GM21528 (cell line): ENCODE results near the gene SETD7.

Experiments
- ATAC-seq: cut with Tn5 transposase; IDR thresholded peaks from one replicate; pipeline ENCODE4 v1.9.1; 2021; ENCODE audit warnings: mild to moderate bottlenecking, moderate library complexity; ENCODE audit not compliant: unreplicated experiment, low FRiP score

The SETD7 gene

DNA sequence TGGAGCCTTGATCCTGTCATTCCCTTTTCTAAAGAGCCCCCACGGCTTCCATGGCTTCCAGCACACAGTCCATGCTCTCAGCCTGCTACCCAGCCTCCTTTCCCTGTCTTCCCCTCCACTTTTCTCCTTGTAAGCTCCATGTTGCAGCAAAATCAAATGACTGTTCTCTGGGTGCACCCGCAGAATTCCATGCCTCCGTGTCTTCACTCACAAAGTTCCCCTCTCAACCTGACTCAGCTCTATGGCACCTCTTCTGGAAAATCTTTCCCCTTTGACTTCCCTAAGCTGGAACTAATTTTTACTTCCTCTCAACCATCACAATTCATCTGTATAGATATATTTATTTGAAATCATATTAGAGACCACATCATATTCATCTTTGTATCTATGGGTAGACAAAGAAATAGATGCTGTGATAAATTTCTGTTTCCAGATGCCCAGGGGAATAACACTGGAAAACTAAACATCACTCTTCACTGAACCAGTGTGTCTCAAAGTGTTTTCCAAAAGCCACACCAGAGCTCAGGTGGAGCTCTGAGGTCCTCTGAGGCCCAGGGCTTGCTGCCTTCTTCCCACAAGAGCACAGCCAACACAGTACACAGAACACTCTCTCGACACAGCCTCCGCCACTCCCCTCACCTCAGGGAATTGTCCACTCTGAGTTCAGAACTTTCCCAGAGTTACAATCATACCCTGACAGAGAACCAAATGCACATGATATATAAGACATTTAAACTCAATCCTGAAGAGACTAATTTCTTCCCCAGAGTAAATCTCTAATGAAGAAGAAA is 3.3 kb downstream of the SETD7 start:
- ATAC-seq: no peak

DNA sequence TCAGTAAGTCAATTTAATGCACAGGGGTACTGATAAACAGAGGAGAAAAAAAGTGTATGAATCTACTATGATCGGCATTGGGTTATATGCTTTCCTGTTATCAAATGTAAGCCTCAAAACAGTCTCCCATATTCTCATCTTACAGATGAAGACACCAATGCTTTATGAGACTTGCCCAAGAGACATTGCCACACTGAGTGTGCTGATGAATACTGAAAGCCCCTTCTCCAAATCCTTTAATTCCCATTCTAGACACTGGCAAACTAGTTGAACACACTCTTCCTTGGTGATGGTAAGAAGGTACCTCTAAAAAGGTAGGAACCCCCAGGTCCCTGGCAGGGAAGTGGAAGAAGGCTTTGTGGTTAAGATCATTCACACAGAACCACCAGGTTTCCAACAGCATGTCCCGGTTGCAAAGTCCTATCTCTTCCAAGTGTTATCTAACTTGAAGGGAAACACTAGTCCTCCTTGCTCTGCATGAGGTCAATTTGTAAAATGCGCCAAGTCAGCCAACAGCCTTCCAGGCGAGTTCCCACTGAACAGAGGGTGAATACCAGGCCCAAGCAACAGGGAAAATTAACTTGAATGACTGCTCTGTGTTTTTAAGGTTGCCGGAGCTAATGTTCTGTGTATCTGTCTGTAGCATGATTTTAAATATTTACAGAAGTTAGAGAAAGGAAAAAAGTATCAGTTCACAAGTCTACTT is 5.1 kb downstream of the SETD7 start:
- ATAC-seq: no peak

DNA sequence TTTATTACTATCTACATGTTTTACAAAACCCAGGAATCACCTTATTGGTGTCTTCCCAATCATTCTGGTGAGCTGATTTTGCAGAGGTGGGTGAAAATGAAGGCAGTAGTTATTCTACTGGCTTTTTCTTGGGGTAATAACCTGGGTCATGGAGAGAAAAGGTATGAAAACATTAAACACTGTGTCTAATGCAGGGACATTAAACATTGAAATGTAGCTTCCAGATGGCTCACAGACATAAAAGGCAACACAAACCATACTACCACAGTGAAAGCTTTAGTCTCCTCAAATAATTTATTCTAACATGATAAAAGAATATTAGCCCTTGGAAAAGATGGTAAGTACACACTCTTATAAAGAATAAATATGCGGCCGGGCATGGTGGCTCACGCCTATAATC is 8.0 kb downstream of the SETD7 start:
- no peak for ATAC-seq

DNA sequence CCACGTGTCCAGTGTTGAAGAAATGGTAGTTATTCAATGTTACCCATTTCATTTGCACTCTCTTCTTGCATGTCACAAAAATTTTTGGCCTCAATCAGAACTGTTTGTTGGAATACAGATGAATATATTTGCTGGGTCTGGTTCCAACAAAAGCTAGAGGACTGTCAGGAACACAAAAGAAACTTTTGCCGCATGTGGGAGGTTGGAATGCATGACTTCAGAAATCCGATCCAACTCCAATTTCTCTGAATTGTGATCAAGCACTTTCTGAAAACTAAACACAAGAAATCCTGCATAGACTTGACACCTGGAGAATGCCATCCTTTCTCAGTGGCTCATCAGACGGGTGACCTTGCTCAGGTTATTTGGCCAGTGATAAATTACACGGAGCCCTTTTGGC is 15.4 kb downstream of the SETD7 start:
- no peak for ATAC-seq

DNA sequence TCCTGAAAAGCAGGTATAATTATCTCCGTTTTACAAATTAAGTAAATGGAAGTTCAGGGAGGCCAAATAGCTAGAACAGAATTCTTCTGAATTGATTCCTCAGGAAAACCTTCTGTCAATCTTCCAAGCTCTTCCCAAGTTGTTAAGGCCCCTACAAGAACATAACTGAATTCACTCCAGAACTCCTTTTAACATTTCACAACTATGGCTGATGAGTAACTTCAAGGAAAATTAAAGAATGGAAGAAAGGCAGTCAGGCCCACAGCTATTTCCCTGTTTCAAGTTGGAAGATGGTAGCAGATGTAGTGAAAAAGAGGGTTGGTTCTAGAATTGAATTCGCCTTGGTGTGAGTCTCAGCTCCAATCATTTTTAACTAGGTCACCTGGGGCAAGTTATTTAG is 15.9 kb downstream of the SETD7 start:
- no peak for ATAC-seq

DNA sequence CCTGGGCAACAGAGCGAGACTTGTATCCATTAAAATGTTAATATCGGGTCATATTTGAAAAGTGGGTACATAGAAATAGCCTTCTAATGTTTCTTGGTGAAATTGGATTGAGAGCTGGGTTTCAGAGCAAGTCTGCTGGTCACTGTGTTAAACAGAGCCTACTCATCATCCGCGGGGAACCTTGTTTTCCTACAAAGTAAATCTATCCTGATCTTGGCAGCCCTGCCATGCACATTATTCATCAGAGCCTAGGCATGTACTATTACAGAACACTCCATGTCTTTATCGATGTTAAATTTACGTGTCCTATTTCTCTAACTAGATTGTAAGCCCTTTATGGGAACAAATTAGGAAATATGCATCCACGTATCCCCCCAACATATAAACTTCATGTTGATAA is 18.7 kb downstream of the SETD7 start:
- ATAC-seq: no peak

DNA sequence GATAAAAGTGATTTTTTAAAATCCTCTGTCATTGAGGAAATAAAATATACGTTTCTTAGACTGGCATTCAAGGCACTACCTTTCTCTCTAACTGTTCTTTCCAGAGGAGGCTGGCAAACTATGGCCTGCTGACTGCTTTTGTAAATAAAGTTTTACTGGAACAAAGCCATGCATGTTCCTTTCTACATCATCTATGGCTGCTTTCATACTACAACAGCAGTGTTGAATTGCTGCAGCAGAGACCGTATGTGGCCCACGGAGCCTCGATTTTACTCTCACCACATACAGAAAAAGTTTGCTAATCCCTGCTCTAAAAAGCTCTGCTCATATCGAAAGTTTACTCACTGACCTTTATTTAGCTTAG is 20.2 kb downstream of the SETD7 start:
- no peak for ATAC-seq

DNA sequence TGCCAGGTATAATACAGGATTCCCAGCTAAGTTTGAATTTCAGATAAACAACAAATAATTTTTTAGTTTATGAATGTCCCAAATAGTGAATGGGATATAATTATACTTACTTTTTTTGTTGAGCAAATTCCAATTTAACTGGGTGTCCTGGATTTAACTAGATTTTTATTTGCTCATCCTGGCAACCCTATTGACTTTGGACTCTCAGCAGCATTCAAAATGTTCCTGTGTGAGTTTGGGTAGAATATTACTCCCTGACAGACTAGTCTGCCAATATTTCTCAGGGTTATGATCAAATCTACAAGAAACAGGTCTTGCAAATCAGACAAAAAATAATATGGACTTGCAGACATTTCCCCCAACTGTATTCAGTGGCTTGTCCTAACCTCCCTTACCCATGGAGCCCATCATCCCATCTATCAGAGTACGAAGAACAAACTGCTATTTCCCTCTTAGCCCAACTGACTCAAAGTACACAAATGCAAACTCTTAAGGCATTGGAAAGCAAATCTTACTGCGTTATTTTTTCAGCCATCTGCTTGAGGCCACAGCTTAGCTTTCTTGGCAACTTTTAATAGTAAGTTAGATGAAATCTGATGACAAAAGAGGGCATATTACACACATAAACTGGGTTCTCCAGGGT is 20.7 kb downstream of the SETD7 start:
- ATAC-seq: no peak

DNA sequence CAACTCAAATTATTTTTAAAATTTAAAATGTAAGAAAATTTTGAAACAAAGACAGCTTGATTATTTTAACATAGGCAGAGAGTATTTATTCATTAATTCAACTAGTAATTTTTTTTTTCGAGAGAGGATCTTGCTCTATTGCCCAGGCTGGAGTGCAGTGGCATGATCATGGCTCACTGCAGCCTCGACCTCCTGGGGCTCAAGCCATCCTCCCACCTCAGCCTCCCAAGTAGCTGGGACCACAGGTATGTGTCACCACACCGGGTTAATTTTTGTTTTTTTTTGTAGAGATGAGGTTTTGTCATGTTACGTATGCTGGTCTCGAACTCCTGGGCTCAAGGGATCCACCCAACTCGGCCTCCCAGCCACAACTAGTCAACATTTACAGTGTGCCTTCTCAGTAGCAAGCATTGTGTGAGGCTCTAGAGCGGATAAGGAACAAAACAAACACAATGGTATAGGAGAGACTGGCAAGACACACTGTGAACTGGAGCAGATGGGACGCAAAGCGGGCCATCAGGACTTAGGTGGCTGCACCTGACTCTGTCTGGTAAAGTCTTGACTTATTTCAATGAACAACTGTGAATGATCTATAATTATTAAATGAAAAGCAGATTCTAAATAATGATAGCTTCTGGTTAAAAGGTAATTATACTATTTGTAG is 21.6 kb downstream of the SETD7 start:
- no peak for ATAC-seq

DNA sequence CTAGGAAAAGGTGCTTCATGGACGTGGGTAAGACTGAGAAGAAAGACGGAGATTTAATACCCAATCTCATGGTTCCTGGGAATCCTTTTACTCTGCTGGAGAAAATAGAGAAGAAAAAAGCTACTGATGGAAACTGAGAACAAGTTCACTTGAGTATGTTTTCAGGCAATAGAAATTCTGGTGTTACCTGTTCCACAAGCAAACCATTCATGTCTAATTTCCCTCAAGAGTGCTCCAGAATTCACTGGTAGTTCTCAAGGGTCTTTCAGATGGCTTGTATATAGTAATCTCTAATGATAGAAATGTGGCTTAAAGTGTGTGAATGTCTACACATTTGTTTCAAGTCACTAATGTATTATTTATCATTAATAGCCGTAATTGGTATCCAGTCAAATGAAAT is 22.5 kb downstream of the SETD7 start:
- ATAC-seq: no peak

DNA sequence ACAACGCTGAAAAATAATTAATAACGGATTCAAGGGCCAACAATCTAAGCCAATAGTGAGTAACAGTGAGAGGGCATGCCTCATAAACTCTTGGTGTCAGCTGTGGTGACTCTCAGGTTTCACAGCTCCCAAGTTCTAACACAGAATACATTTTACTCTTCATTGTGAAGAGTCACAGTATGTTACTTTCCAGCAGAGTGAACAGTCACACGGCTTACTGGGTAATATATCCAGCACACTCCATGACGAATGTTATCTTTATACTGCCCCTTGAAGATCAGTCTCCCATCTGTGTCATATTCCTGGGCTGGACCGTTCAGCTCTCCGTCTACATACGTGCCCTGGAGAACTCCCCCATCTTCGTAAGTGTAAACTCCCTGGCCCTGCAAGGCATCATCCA is 23.1 kb downstream of the SETD7 start:
- no peak for ATAC-seq

DNA sequence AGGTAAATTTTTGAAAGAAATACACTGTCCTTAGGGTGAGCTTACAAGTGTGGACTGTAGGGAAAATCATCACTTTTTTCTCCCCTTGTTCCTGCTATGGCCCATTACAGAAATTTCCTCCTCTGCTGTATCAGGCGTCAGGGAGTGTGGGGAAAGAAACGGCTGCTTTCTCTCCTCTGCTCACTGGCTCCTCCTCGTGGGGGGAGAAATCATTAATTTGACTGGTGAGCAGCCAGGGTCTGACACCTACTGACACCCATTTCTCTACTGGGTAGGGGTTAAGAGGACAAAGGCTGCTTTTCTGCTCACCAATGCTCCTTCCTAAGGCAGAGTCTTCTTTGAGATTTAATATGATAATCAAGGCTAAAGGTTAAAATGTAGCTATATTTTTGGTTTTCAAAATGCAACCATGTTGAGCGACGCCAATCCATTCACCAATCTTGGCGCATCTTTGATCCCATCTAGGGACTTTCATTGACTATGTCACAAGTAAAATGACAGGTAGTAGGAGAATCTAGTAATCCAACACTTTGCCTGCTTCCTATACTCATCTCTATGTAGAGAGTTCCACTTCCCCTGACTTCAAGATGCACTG is 25.1 kb downstream of the SETD7 start:
- ATAC-seq: no peak

DNA sequence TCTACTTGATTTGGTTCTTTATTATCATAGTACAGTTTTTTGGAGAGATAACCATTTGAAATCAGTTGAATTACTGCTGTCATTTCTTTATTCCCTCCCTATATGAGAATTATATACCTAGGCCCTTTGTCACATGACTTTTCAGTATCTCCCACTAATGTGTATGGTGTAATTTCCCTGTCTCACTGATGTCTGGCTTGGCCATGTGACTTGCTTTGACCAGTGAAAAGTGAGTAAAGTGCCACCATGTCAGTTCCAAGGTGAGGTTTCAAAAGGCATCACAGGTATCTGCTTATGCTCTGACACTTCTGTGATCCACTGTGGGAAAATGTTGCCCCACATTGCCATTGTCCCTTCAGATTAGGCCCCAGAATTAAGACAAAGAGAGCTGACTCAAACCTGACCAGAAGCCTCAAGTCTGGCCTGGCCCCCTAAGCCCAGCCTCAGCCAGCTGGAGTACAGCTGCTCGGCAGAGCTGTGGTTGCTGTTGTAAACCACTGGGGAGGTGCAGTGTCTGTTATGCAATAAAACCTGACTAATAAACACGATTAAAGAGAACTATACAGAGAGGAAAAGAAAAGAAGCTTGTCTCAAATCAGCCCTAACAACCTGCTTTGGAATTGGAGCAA is 27.5 kb downstream of the SETD7 start:
- ATAC-seq: peak; percentile 74

DNA sequence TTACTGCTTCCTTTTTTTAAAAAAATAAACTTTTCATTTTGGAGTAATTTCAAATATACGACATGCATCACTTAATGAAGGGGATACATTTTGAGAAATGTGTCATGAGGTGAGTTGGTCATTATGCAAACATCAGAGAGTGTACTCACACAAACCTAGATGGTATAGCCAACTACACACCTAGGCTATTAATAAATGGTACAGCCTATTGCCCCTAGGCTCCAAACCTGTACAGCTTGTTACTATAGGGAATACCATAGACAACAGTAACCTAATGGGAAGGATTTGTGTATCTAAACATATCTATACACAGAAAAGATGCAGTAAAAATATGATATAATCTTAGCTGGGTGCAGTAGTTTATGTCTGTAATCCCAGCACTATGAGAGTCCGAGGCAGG is 29.1 kb downstream of the SETD7 start:
- no peak for ATAC-seq

DNA sequence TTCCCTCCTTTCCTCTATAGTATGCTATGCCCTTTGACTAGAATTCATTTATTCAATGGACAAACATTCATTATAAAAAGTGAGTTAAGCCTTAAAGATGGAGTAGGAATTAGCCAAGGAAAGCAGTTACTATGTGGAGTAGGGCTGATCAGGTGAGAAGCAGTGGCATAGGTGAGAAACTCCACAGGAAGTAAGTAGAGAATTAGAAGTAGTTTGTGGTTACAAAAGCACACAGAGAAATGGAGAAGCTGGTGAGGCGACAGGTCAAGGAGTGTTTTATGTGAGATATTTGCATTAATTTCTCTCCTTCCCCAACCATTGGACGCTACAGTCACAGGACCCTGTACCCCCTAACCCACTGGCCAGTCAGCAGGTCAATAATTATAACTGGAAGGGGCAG is 30.6 kb downstream of the SETD7 start:
- peak; percentile 51 for ATAC-seq

DNA sequence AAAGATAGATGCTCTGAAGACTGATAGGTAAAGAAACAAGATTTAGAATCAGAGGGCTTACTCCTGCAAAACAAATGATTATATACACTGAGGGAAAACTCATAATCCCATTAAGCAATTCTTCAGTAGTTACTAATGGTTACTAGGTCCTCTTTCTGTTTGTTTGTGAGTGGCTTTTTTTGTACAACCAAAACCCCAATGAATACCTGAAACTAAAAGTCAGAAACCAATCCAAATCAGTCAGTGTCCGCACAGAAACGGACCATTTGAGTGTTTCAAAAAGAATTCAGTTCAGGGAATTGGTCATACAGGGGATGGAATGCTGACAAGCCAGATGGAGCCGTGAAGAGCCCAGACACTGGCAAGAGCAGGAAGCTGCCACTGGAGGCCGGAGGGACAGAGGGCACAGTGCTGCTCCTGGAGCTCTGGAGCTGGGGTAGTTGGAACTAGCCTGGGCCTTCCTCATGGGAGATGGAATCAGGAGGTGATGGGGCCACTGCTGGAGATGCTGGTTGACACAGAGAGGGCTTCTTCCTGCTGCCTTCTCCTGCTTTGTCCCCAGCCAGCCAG is 31.9 kb downstream of the SETD7 start:
- no peak for ATAC-seq

DNA sequence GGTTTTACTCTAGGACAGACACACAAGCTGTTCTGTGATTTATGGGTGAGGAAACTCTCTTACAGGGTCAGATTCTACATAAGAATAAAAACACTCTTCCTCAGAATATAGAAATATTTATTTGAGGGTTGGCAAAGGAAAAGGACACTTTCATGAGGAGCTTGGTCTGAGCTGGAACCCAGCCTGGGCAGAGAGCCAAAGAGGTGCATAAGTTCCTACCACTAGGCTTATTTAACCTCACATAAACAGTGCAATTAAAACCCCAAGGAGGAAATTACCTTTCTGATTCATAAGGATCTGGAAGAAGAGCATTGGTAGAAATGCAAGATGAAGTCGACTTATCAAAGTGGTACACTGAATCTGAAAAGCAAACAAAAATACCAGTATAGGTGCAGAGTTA is 32.9 kb downstream of the SETD7 start:
- ATAC-seq: no peak

DNA sequence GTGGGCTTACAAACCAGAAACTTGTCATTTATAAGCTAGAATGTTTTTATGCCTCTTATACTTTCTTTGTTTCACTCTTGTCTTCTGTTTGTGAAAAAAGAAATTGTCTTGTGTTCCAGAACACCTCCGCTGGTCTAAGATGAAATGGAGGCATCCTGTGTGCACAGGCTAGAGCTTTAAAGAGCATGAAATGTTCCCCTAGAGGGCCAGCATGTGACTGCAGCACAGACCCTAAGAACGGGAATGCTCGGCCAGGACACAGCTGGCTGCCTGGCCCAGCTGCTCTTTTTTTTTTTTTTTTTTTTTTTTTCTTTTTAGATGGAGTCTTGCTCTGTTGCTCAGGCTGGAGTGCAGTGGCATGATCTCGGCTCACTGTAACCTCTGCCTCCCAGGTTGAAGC is 33.6 kb downstream of the SETD7 start:
- ATAC-seq: peak; percentile 35

DNA sequence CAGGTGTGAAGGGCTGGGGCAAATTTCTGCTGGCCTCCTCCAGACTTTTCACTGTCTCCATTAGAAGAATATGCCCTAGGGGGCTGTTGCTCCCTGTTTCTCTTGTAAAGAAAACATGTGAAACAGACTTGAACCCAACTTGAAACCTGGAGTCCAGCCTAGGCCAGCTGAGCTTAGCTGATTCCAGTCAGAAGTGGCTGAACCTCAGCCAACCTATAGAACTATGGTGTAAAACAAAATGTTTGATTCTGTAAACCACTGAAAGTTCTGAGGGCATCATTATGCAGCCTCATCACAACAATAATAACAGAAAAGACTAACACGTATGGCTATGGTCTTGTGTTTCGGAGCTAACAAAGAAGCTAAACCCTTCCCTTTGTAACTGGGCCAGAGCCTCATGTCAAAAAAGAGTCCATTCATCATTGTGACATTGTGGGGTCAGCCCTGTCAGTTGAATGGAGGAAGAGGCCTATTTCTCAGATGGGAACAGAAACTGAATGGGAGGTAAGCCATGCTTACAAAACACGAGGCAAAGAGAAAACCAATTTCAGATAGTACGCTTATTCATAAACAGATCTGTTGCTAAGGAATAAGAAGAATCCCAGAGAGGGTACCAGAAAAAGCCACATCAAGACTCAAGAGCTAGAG is 34.1 kb downstream of the SETD7 start:
- ATAC-seq: peak; percentile 44

DNA sequence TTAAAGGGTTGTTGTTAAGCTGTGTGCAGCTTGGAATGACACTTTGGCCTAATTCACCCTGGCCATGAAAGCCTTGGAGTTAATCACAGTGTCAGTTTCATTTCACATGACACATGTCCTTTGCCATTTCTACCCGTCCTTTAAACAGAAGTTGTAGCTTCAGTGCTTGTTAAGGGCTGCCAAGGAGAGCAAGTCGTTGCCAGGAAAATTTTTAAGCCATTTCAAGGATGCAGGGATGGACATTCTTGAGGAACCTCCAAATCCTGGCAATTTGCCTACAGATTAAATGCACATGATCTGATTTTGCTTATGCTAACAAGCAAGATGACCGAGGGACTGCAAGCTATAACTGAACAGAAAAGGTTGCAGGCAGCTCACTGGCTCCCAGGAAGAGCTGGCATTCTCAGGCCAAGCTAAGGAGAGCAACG is 40.5 kb downstream of the SETD7 start:
- ATAC-seq: no peak
